ENCODE data around the gene MCM8. TPM values are rescaled to one million over a fixed set of nuclear protein-coding genes. Genes with fewer than 3 reads are reported as not detected.

The MCM8 gene
- total RNA-seq, 2 experiments from 2014 or later: 43.7 to 58.2 TPM

DNA sequence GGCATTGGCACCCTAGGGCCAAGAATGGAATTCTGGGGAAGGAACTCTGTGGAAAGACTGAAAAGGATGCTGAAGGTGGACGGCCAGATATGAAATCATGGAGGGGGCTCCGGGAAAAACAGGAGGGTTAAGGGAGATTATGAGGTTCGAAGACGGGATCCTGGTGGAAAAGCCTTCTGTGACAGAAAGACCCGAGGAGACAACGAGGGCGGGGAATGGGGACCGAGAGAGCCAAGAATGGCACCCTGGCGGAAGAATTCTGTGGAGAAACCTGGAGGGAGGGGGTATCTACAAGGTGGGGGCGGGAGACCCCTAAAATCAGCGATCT lies 545 bp upstream of the MCM8 start:
- no peaks in the 10 kb centered on the region for H3K9me2 ChIP-seq (ENCODE audit: insufficient read depth, low read length)
- DNase-seq (ENCODE audit: low spot score): no peak
- TF ChIP-seq EZH2phosphoT487 (IDR thresholded peaks at IDR 0.05; ENCODE audit: borderline replicate concordance, low read depth, low read length): no peak
- TF ChIP-seq, protein P1, sequence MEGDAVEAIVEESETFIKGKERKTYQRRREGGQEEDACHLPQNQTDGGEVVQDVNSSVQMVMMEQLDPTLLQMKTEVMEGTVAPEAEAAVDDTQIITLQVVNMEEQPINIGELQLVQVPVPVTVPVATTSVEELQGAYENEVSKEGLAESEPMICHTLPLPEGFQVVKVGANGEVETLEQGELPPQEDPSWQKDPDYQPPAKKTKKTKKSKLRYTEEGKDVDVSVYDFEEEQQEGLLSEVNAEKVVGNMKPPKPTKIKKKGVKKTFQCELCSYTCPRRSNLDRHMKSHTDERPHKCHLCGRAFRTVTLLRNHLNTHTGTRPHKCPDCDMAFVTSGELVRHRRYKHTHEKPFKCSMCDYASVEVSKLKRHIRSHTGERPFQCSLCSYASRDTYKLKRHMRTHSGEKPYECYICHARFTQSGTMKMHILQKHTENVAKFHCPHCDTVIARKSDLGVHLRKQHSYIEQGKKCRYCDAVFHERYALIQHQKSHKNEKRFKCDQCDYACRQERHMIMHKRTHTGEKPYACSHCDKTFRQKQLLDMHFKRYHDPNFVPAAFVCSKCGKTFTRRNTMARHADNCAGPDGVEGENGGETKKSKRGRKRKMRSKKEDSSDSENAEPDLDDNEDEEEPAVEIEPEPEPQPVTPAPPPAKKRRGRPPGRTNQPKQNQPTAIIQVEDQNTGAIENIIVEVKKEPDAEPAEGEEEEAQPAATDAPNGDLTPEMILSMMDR (conservative IDR thresholded peaks at IDR 0.05; ENCODE audit: low read length): no peak
- intact Hi-C loops (cut with micrococcal nuclease; ENCODE audit: unreplicated experiment): loop anchor here (1.0 to 5.0 kb wide), 3 partner anchors 153 to 833 kb away; partner anchors contain the start of gene PCNA
- H3K4me2 ChIP-seq (ENCODE audit: low read length): peak overlapping the region; percentile 94
- BruUV-seq (replicated peaks): no TSS peak
- H3K36me3 ChIP-seq (ENCODE audit: insufficient read depth, low read length): peaks cover 70% of the 10 kb centered on the region
- H3K4me3 ChIP-seq (ENCODE audit: low read depth, low read length, poor library complexity, severe bottlenecking): peak overlapping the region; percentile 87
- ChIA-PET POLR2A (no interaction called here), CTCF (ENCODE audit: unreplicated experiment) (no interaction called here)
- H3K9me3 ChIP-seq (ENCODE audit: low read length): no peaks in the 10 kb centered on the region
- peaks cover 16% of the 10 kb centered on the region for H3K4me1 ChIP-seq (ENCODE audit: insufficient read depth, low read length, poor library complexity, severe bottlenecking)
- H3K27ac ChIP-seq (ENCODE audit: low read depth, low read length, poor library complexity, severe bottlenecking): peak overlapping the region; percentile 21
- peaks cover 4% of the 10 kb centered on the region; the same call in 1 of the 2 replicates for H4K20me1 ChIP-seq (ENCODE audit: insufficient read depth, low read length)
- H3K79me2 ChIP-seq (ENCODE audit: insufficient read depth, low read depth, low read length): peaks cover 60% of the 10 kb centered on the region
- peak overlapping the region; percentile 70 for H2AFZ ChIP-seq (ENCODE audit: low read length)

DNA sequence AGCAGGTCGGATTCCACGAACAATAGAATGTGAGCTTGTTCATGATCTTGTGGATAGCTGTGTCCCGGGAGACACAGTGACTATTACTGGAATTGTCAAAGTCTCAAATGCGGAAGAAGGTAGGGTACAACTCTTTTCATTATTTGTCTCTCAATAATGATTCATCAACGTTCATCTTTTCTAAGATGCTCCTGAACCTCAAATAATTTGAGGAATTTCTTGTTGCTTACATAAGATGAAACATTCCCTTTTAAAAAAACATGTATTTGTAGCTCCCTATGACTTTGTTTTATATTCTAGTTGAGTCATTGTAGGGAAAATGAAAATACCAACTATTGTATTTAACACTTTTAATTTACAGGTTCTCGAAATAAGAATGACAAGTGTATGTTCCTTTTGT lies 17.0 kb downstream of the MCM8 start:
- H3K4me3 ChIP-seq (ENCODE audit: low read depth, low read length, poor library complexity, severe bottlenecking): no peak overlapping the region
- H2AFZ ChIP-seq (ENCODE audit: low read length): no peak overlapping the region
- H3K9me2 ChIP-seq (ENCODE audit: insufficient read depth, low read length): no peaks in the 10 kb centered on the region
- DNase-seq (ENCODE audit: low spot score): no peak
- no peak overlapping the region for H3K4me2 ChIP-seq (ENCODE audit: low read length)
- 0 out of 2 replicates have a peak, but pooled peaks cover 6% of the 10 kb centered on the region for H3K79me2 ChIP-seq (ENCODE audit: insufficient read depth, low read depth, low read length)
- ChIA-PET POLR2A (interaction anchor here (0.7 kb wide), 1 partner anchor 35 kb away, joined by 3 read pairs; no protein-coding TSS in a partner anchor), CTCF (ENCODE audit: unreplicated experiment) (interaction anchor here (0.6 kb wide), 1 partner anchor 87 kb away, joined by 4 read pairs; no protein-coding TSS in a partner anchor)
- no peaks in the 10 kb centered on the region for H4K20me1 ChIP-seq (ENCODE audit: insufficient read depth, low read length)
- BruUV-seq (replicated peaks): no TSS peak
- peaks cover 98% of the 10 kb centered on the region for H3K36me3 ChIP-seq (ENCODE audit: insufficient read depth, low read length)
- intact Hi-C loops (cut with micrococcal nuclease; ENCODE audit: unreplicated experiment): no loop called here
- H3K9me3 ChIP-seq (ENCODE audit: low read length): no peaks in the 10 kb centered on the region
- no peak for TF ChIP-seq EZH2phosphoT487 (IDR thresholded peaks at IDR 0.05; ENCODE audit: borderline replicate concordance, low read depth, low read length)
- TF ChIP-seq, protein P1 (conservative IDR thresholded peaks at IDR 0.05; ENCODE audit: low read length): no peak
- H3K27ac ChIP-seq (ENCODE audit: low read depth, low read length, poor library complexity, severe bottlenecking): no peak overlapping the region
- H3K4me1 ChIP-seq (ENCODE audit: insufficient read depth, low read length, poor library complexity, severe bottlenecking): no peaks in the 10 kb centered on the region

- Histone ChIP-seq H3K9me3 (ENCODE audit: low read length) (no peaks in the 10 kb centered on the region), H3K4me3 (ENCODE audit: low read depth, low read length, poor library complexity, severe bottlenecking) (no peak overlapping the region), H3K4me2 (ENCODE audit: low read length) (no peak overlapping the region), H3K27ac (ENCODE audit: low read depth, low read length, poor library complexity, severe bottlenecking) (no peak overlapping the region), H2AFZ (ENCODE audit: low read length) (no peak overlapping the region), H3K9me2 (ENCODE audit: insufficient read depth, low read length) (no peaks in the 10 kb centered on the region), H4K20me1 (ENCODE audit: insufficient read depth, low read length) (no peaks in the 10 kb centered on the region), H3K4me1 (ENCODE audit: insufficient read depth, low read length, poor library complexity, severe bottlenecking) (no peaks in the 10 kb centered on the region), H3K79me2 (ENCODE audit: insufficient read depth, low read depth, low read length) (0 out of 2 replicates have a peak, but pooled peaks cover 6% of the 10 kb centered on the region), H3K36me3 (ENCODE audit: insufficient read depth, low read length) (peaks cover 98% of the 10 kb centered on the region)
- no peak for DNase-seq (ENCODE audit: low spot score)
- no TSS peak for BruUV-seq (replicated peaks)
- ChIA-PET CTCF (ENCODE audit: unreplicated experiment) (no interaction called here), POLR2A (no interaction called here)
- intact Hi-C loops (cut with micrococcal nuclease; ENCODE audit: unreplicated experiment): no loop called here
- no peak for TF ChIP-seq EZH2phosphoT487 (IDR thresholded peaks at IDR 0.05; ENCODE audit: borderline replicate concordance, low read depth, low read length)
- TF ChIP-seq, protein P1 (conservative IDR thresholded peaks at IDR 0.05; ENCODE audit: low read length): no peak
Observed at GRCh38 chr20:5968462-5968861, 18.0 kb downstream of the MCM8 start.

All from OCI-LY7 (cell line).